ENCODE measurements around the gene LIPG.

DNA sequence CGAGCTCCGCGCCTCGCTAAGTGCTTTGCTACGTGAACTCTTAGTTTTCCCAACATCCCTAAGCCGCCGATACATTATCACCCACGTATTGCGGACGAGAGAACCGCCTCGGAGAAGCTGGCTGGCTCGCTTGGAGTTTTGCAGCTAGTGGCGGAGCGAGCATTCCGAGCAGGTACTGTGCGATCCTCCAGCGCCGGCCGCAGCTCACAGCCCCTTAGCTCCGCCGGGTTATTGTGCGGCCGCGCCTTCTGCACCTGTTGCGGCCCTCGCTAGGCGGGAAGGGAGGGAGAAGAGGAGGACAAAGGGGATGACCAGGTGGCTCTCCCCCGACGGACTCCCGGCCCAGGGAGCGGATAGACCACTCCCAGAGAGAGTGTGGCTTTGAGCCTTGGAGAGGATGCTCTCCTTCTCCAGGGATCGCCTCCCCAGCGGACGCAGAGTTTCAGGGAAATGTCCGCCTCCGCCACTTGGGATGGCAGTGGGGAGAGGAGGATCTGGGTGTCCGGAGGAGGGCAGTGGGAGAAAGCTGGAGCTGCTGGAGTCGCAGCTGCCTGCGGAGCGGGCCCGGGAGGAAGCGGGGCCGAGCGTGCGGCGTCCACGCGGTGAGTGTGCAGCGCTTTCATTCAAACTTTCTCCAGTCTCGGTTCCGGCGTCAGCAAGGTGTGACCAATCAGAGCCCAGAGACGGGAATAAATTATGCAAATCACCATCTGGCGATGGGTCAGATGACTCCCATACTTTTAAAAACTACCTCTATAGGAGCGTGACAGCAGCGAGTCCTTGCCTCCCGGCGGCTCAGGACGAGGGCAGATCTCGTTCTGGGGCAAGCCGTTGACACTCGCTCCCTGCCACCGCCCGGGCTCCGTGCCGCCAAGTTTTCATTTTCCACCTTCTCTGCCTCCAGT is at the start of gene LIPG:
- TF ChIP-seq, protein P1, sequence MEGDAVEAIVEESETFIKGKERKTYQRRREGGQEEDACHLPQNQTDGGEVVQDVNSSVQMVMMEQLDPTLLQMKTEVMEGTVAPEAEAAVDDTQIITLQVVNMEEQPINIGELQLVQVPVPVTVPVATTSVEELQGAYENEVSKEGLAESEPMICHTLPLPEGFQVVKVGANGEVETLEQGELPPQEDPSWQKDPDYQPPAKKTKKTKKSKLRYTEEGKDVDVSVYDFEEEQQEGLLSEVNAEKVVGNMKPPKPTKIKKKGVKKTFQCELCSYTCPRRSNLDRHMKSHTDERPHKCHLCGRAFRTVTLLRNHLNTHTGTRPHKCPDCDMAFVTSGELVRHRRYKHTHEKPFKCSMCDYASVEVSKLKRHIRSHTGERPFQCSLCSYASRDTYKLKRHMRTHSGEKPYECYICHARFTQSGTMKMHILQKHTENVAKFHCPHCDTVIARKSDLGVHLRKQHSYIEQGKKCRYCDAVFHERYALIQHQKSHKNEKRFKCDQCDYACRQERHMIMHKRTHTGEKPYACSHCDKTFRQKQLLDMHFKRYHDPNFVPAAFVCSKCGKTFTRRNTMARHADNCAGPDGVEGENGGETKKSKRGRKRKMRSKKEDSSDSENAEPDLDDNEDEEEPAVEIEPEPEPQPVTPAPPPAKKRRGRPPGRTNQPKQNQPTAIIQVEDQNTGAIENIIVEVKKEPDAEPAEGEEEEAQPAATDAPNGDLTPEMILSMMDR (IDR thresholded peaks at IDR 0.05 in 4 of 5, conservative IDR thresholded peaks at IDR 0.05 in 1 of 5) = no peak
- TF ChIP-seq POLR2A (IDR thresholded peaks at IDR 0.05) = peak; percentile 38 to 63
